H1 (cell line): ENCODE measurements around the gene ABCC11. TPM values are rescaled to one million over a fixed set of nuclear protein-coding genes. Genes with fewer than 3 reads are reported as not detected.

Experiments used
- CTCF ChIA-PET: fragments of 300-600 bp; sonication (Branson Sonifier 250); formaldehyde crosslinking; loops from one replicate; lab custom pipeline; 2021; ENCODE audit not compliant: partially characterized antibody; lab: Charles Lee
- POLR2A ChIA-PET: fragments of 300-600 bp; sonication (Branson Sonifier 250); formaldehyde crosslinking; loops from one replicate; lab custom pipeline; 2021; ENCODE audit warnings: inconsistent platforms; ENCODE audit not compliant: partially characterized antibody; lab: Charles Lee
- DNase-seq, 2 experiments: peaks; one replicate each; pipeline versions ENCODE4 v3.0.0 to v3.0.0-alpha.2; 2010 to 2022; ENCODE audit warnings: low spot score in 2 of 2, low read depth in 1 of 2, mixed read lengths in 1 of 2
- FAIRE-seq: peaks from 2 replicates; lab custom pipeline; 2011; peaks lifted over from hg19 to GRCh38; lab: Jason Lieb, UNC
- H2AFZ ChIP-seq: 2 replicates; pipeline ENCODE4 v1.8.1; 2012; ENCODE audit warnings: low read length, inconsistent platforms
- H2AK5ac ChIP-seq: 2 replicates; pipeline ENCODE4 v1.6.1; 2013; ENCODE audit warnings: low read depth, low read length
- H2BK120ac ChIP-seq: replicated peaks from 2 replicates; pipeline ENCODE3; 2013; ENCODE audit warnings: low read depth, low read length, inconsistent platforms
- H2BK12ac ChIP-seq: 2 replicates; pipeline ENCODE4 v1.6.1; 2013; ENCODE audit warnings: low read depth, low read length
- H2BK15ac ChIP-seq: 2 replicates; pipeline ENCODE4 v1.6.1; 2013; ENCODE audit warnings: low read length
- H2BK20ac ChIP-seq: 2 replicates; pipeline ENCODE4 v1.6.1; 2013; ENCODE audit warnings: low read length
- H2BK5ac ChIP-seq: 2 replicates; pipeline ENCODE4 v1.6.1; 2013; ENCODE audit warnings: low read depth, low read length
- H3K14ac ChIP-seq: 2 replicates; pipeline ENCODE4 v1.6.1; 2013; ENCODE audit warnings: inconsistent platforms; ENCODE audit not compliant: insufficient read length
- H3K18ac ChIP-seq: 2 replicates; pipeline ENCODE4 v1.6.1; 2013; ENCODE audit warnings: low read length; ENCODE audit errors: extremely low read depth
- H3K23ac ChIP-seq: 2 replicates; pipeline ENCODE4 v1.6.1; 2013; ENCODE audit warnings: inconsistent platforms; ENCODE audit not compliant: insufficient read length
- H3K23me2 ChIP-seq: 2 replicates; pipeline ENCODE4 v1.6.1; 2013; ENCODE audit warnings: low read depth, low read length
- H3K27ac ChIP-seq: 2 replicates; pipeline ENCODE4 v1.6.1; 2011; ENCODE audit warnings: low read depth, low read length, inconsistent platforms
- H3K27me3 ChIP-seq, 4 experiments: replicated peaks in 1 of 4; 1 replicate in 1 of 4; 2 replicates in 3 of 4; pipeline versions ENCODE4 v1.6.1 to v1.8.1; 2011 to 2013; ENCODE audit warnings: low read length in 3 of 4, mild to moderate bottlenecking in 3 of 4, inconsistent platforms in 2 of 4, mixed read lengths in 2 of 4, moderate library complexity in 1 of 4; ENCODE audit not compliant: control insufficient read depth in 3 of 4, insufficient read depth in 3 of 4; ENCODE audit errors: extremely low read depth in 1 of 4
- H3K36me3 ChIP-seq, 4 experiments: 2 replicates each; pipeline versions ENCODE4 v1.6.1 to v1.8.1; 2011 to 2013; ENCODE audit warnings: mild to moderate bottlenecking in 4 of 4, low read length in 3 of 4, moderate library complexity in 2 of 4, control low read depth in 1 of 4, inconsistent platforms in 1 of 4; ENCODE audit not compliant: insufficient read depth in 4 of 4, control insufficient read depth in 2 of 4
- H3K4ac ChIP-seq: replicated peaks from 2 replicates; pipeline ENCODE3; 2013; ENCODE audit warnings: low read length, low read depth, mixed read lengths, inconsistent platforms; ENCODE audit not compliant: insufficient read length
- H3K4me1 ChIP-seq, 4 experiments: replicated peaks in 1 of 4; 1 replicate in 1 of 4; 2 replicates in 3 of 4; pipeline versions ENCODE4 v1.6.1 to v1.8.1; 2011 to 2013; ENCODE audit warnings: low read length in 3 of 4, inconsistent platforms in 2 of 4, mixed read lengths in 1 of 4; ENCODE audit not compliant: insufficient read depth in 4 of 4, control insufficient read depth in 3 of 4
- H3K4me2 ChIP-seq, 2 experiments: 2 replicates each; pipeline versions ENCODE4 v1.6.1 to v1.8.1; 2011 to 2013; ENCODE audit warnings: low read depth in 2 of 2, low read length in 2 of 2, control low read depth in 1 of 2, inconsistent platforms in 1 of 2, mild to moderate bottlenecking in 1 of 2; ENCODE audit not compliant: insufficient read depth in 1 of 2
- H3K4me3 ChIP-seq, 4 experiments: fragments of 200-600, 300-600 bp in 1 of 4; sonication (generic), shearing (Covaris generic), sonication (Bioruptor Twin) in 1 of 4; 2 replicates each; pipeline versions ENCODE4 v1.5.1 to v1.8.1; 2011 to 2016; ENCODE audit warnings: low read length in 4 of 4, low read depth in 3 of 4, control low read depth in 2 of 4, inconsistent platforms in 2 of 4, mild to moderate bottlenecking in 2 of 4, mixed read lengths in 1 of 4, moderate library complexity in 1 of 4; ENCODE audit not compliant: insufficient read depth in 2 of 4; ENCODE audit errors: extremely low read depth in 1 of 4
- H3K56ac ChIP-seq: replicated peaks from 2 replicates; pipeline ENCODE3; 2013; ENCODE audit warnings: low read depth, mild to moderate bottlenecking, mixed read lengths, low read length, inconsistent platforms; ENCODE audit not compliant: insufficient read length
- H3K79me1 ChIP-seq: 2 replicates; pipeline ENCODE4 v1.6.1; 2013; ENCODE audit warnings: low read depth, low read length, control low read depth
- H3K79me2 ChIP-seq, 2 experiments: 2 replicates each; pipeline versions ENCODE4 v1.6.1 to v1.8.1; 2012 to 2013; ENCODE audit warnings: low read length in 2 of 2, mild to moderate bottlenecking in 2 of 2, inconsistent platforms in 1 of 2; ENCODE audit not compliant: insufficient read depth in 2 of 2, control insufficient read depth in 1 of 2
- H3K9ac ChIP-seq, 4 experiments: replicated peaks in 1 of 4; 1 replicate in 1 of 4; 2 replicates in 3 of 4; pipeline versions ENCODE4 v1.6.1 to v1.8.1; 2011 to 2013; ENCODE audit warnings: low read depth in 3 of 4, low read length in 3 of 4, control low read depth in 2 of 4, mild to moderate bottlenecking in 2 of 4, moderate library complexity in 2 of 4, inconsistent platforms in 1 of 4; ENCODE audit errors: extremely low read depth in 1 of 4
- H3K9me3 ChIP-seq, 2 experiments: 2 replicates each; pipeline versions ENCODE4 v1.6.1 to v1.8.1; 2012 to 2013; ENCODE audit warnings: mild to moderate bottlenecking in 2 of 2, moderate library complexity in 2 of 2, control low read depth in 1 of 2, inconsistent platforms in 1 of 2, low read depth in 1 of 2, low read length in 1 of 2, mixed read lengths in 1 of 2; ENCODE audit not compliant: insufficient read depth in 2 of 2
- H4K20me1 ChIP-seq, 2 experiments: replicated peaks in 1 of 2; 2 replicates each; pipeline versions ENCODE3 to v1.8.1; 2011 to 2013; ENCODE audit warnings: inconsistent platforms in 2 of 2, low read length in 2 of 2, mild to moderate bottlenecking in 1 of 2; ENCODE audit not compliant: insufficient read depth in 2 of 2, control insufficient read depth in 1 of 2
- H4K5ac ChIP-seq: 2 replicates; pipeline ENCODE4 v1.6.1; 2013; ENCODE audit warnings: low read length, low read depth, mixed read lengths, inconsistent platforms; ENCODE audit not compliant: insufficient read length
- H4K8ac ChIP-seq: 2 replicates; pipeline ENCODE4 v1.8.0; 2013; ENCODE audit warnings: mild to moderate bottlenecking, moderate library complexity, low read length, inconsistent platforms; ENCODE audit not compliant: insufficient read depth; ENCODE audit errors: extremely low read depth
- H4K91ac ChIP-seq: replicated peaks from 2 replicates; pipeline ENCODE3; 2013; ENCODE audit warnings: low read length, mixed read lengths, inconsistent platforms; ENCODE audit not compliant: insufficient read length
- ATF2 ChIP-seq: IDR thresholded peaks from 2 replicates; pipeline ENCODE4 v1.6.1; 2012; ENCODE audit warnings: low read length, inconsistent platforms
- CTBP2 ChIP-seq: IDR thresholded peaks from 2 replicates; pipeline ENCODE4 v1.7.0; 2011; ENCODE audit warnings: borderline replicate concordance, mild to moderate bottlenecking, moderate library complexity, mixed read lengths, low read length; ENCODE audit not compliant: insufficient read depth, insufficient read length
- GTF2F1 ChIP-seq: IDR thresholded peaks from 2 replicates; pipeline ENCODE4 v1.6.1; 2012; ENCODE audit warnings: low read depth, low read length, improper control_type of control experiment, borderline replicate concordance
- HDAC2 ChIP-seq, 2 experiments: fragments of 300-600 bp in 1 of 2; sonication (generic) in 1 of 2; IDR thresholded peaks; 2 replicates each; pipeline ENCODE4 v1.6.1; 2011 to 2012; ENCODE audit warnings: low read depth in 2 of 2, low read length in 2 of 2, mild to moderate bottlenecking in 2 of 2, moderate library complexity in 2 of 2, borderline replicate concordance in 1 of 2, inconsistent platforms in 1 of 2
- JUN ChIP-seq: IDR thresholded peaks from 2 replicates; pipeline ENCODE4 v1.6.1; 2011; ENCODE audit warnings: low read depth, mild to moderate bottlenecking, improper control_type of control experiment, low read length
- MAFK ChIP-seq: IDR thresholded peaks from 2 replicates; pipeline ENCODE4 v1.6.1; 2012; ENCODE audit warnings: low read depth, mild to moderate bottlenecking, improper control_type of control experiment, low read length
- POU5F1 ChIP-seq: IDR thresholded peaks from 2 replicates; pipeline ENCODE4 v1.6.1; 2011; ENCODE audit warnings: low read depth, mild to moderate bottlenecking, low read length, moderate library complexity
- SP1 ChIP-seq: IDR thresholded peaks from 2 replicates; pipeline ENCODE4 v1.6.1; 2011; ENCODE audit warnings: low read depth, low read length
- SRF ChIP-seq: IDR thresholded peaks from 2 replicates; pipeline ENCODE4 v1.6.1; 2011; ENCODE audit warnings: mild to moderate bottlenecking, low read depth, low read length, moderate library complexity
- TAF7 ChIP-seq: optimal IDR thresholded peaks from 2 replicates; pipeline ENCODE3; 2011; ENCODE audit warnings: low read depth, mild to moderate bottlenecking, inconsistent platforms, low read length, moderate library complexity, borderline replicate concordance
- TBP ChIP-seq: IDR thresholded peaks from 2 replicates; pipeline ENCODE4 v1.6.1; 2011; ENCODE audit warnings: low read depth, low read length, improper control_type of control experiment
- TEAD4 ChIP-seq: IDR thresholded peaks from 2 replicates; pipeline ENCODE4 v1.6.1; 2012; ENCODE audit warnings: low read depth, low read length, inconsistent platforms, mixed read lengths
- WGBS, 2 experiments: shearing (Covaris generic) in 1 of 2; methylation state at CpG; one replicate each; pipeline versions ENCODE4 v1.1.6 to v1.1.7; 2013 to 2015; ENCODE audit warnings: low lambda C conversion rate in 2 of 2, mixed read lengths in 2 of 2, inconsistent platforms in 1 of 2, low coverage in 1 of 2, missing lambda C conversion rate in 1 of 2; ENCODE audit not compliant: insufficient replicate concordance in 2 of 2, insufficient coverage in 1 of 2, insufficient read length in 1 of 2; ENCODE audit errors: extremely low coverage in 1 of 2, missing lambda C conversion rate in 1 of 2; 5-methylcytosine and 5-hydroxymethylcytosine counted together
- polyA plus RNA-seq, 7 experiments: library from polyadenylated mRNA; depleted of rRNA in 3 of 7; stranded (reverse) in 5 of 7; unstranded in 2 of 7; fragments of >200 nt in 5 of 7; fragments of 200-250 nt in 2 of 7; gene quantifications; 1 replicate in 5 of 7; 2 replicates in 1 of 7; 4 replicates in 1 of 7; pipeline versions ENCODE4 v1.2.1 to v1.2.3, GENCODE V29; 2011 to 2013; ENCODE audit warnings: missing spikeins in 2 of 7, mixed read lengths in 2 of 7
- total RNA-seq: library from RNA; stranded (reverse); fragmentation: NEBNext Ultra II Directional; extraction: Animal tissue kit (Norgen Biotek cat#: 25700); gene quantifications from 2 replicates; pipeline ENCODE4 v1.2.1, GENCODE V29; 2021

ABCC11 gene
- total and polyA plus RNA-seq, 2 of the 8 experiments (the other 6 are each of a cell fraction or from before 2014, with no cell fraction given) = 0.06 TPM; not detected in 1

DNA sequence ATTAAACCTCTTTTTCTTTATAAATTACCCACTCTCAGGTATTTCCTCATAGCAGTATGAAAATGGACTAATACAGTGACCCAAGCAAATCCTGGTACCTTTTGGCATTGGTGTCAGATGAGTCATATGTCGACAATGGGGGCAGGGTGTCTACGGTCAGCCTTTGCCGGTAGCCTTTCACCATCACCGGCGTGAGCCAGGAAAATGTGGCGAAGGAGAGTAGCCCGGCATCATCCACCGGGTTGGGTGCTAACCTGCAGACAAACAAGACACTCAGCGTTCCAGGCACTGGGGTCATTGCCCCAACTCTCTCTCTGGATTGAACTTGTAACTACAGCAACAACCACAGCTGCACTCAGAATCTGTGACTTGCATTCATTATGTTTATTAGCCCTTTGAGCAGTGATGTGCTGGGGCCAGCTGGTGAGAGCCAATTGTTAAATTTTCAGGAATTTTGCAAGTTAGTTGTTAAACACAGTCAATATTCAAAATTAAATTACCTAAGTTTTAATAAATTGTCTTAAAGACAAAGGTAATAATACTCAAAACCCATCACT, 103.4 kb downstream of the ABCC11 start:
- H3K23me2 ChIP-seq = no peaks in the 10 kb centered on the region
- H3K18ac ChIP-seq = no peak overlapping the region
- H3K23ac ChIP-seq = no peak overlapping the region
- H2BK20ac ChIP-seq = no peak overlapping the region
- no peak overlapping the region for H3K4ac ChIP-seq
- H3K79me2 ChIP-seq = no peaks in the 10 kb centered on the region
- no peak overlapping the region for H2BK120ac ChIP-seq
- no peak overlapping the region for H3K27ac ChIP-seq
- 89% methylated on average over 9 of the region's 9 CpGs; no CpG with 5 or more reads in 1 of the 2 experiments for WGBS, 2 experiments
- no peaks in the 10 kb centered on the region for H3K4me1 ChIP-seq
- no peaks in the 10 kb centered on the region for H3K27me3 ChIP-seq
- H4K20me1 ChIP-seq = no peaks in the 10 kb centered on the region
- H3K9me3 ChIP-seq = no peaks in the 10 kb centered on the region
- CTCF ChIA-PET = interaction anchor here (2.1 kb wide), 1 partner anchor 27 kb away, joined by 6 read pairs; no protein-coding TSS in a partner anchor
- FAIRE-seq = no peak
- no peak overlapping the region for H3K56ac ChIP-seq
- POLR2A ChIA-PET = no interaction called here
- H4K91ac ChIP-seq = no peak overlapping the region
- H2BK5ac ChIP-seq = no peak overlapping the region
- DNase-seq = no peak
- H3K14ac ChIP-seq = no peak overlapping the region
- H3K79me1 ChIP-seq = no peaks in the 10 kb centered on the region
- no peak overlapping the region for H2AFZ ChIP-seq
- no peak overlapping the region for H2BK15ac ChIP-seq
- no peak overlapping the region for H2BK12ac ChIP-seq
- H3K9ac ChIP-seq = no peak overlapping the region
- no peak overlapping the region for H3K4me3 ChIP-seq
- H2AK5ac ChIP-seq = no peak overlapping the region
- H3K36me3 ChIP-seq = no peaks in the 10 kb centered on the region
- no peak overlapping the region for H3K4me2 ChIP-seq
- H4K5ac ChIP-seq = no peak overlapping the region
- H4K8ac ChIP-seq = no peak overlapping the region
- TF ChIP-seq MAFK = no peak
- TF ChIP-seq HDAC2 (IDR thresholded peaks at IDR 0.05; ENCODE audit: borderline replicate concordance in 1 of 2, low read depth in 2 of 2, low read length in 2 of 2) = no peak
- TF ChIP-seq TBP = no peak
- no peak for TF ChIP-seq JUN
- TF ChIP-seq TAF7 = no peak
- TF ChIP-seq ATF2 = no peak
- TF ChIP-seq SRF = no peak
- no peak for TF ChIP-seq CTBP2
- no peak for TF ChIP-seq POU5F1
- TF ChIP-seq TEAD4 = no peak
- TF ChIP-seq GTF2F1 = no peak
- TF ChIP-seq SP1 = no peak
